ENCODE data around the gene ENTPD6.

DNA sequence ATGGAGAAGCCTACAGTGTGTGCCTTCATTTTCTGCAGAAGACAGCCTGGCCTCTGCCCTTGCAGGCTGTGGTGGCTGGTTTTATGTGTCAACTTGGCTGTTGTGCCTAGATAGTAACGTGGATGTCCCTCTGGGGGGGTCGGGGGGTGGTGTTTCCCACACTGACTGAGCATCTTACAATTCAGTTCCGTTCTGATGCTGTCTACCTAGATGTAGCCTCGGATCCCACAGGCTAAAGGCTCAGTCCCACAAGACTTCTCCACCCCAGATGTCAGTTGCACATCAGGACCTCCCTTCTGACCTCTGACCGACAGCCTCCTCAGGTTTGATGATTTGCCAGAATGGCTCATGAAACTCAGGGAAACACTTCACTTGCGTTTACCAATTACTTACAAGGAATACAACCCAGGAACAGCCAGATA, 56.7 kb downstream of the ENTPD6 start:
- TF ChIP-seq, protein P1, sequence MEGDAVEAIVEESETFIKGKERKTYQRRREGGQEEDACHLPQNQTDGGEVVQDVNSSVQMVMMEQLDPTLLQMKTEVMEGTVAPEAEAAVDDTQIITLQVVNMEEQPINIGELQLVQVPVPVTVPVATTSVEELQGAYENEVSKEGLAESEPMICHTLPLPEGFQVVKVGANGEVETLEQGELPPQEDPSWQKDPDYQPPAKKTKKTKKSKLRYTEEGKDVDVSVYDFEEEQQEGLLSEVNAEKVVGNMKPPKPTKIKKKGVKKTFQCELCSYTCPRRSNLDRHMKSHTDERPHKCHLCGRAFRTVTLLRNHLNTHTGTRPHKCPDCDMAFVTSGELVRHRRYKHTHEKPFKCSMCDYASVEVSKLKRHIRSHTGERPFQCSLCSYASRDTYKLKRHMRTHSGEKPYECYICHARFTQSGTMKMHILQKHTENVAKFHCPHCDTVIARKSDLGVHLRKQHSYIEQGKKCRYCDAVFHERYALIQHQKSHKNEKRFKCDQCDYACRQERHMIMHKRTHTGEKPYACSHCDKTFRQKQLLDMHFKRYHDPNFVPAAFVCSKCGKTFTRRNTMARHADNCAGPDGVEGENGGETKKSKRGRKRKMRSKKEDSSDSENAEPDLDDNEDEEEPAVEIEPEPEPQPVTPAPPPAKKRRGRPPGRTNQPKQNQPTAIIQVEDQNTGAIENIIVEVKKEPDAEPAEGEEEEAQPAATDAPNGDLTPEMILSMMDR (conservative IDR thresholded peaks at IDR 0.05): no peak
- no peak for TF ChIP-seq EZH2 (IDR thresholded peaks at IDR 0.05; ENCODE audit: low read depth)

Measured in PC-9 (cell line).